GM12872 (cell line): Measurements from ENCODE around the gene GPC5.

Experiments used
- TF ChIP-seq, protein P1 (sequence below): IDR thresholded peaks from 3 replicates; pipeline ENCODE4 v1.5.1; 2011; ENCODE audit warnings: low read depth, mild to moderate bottlenecking, low read length, moderate library complexity; ENCODE audit not compliant: insufficient read depth

The GPC5 gene

GRCh38 chr13:91934354-91934753, 535.9 kb downstream of the GPC5 start:
- TF ChIP-seq, protein P1, sequence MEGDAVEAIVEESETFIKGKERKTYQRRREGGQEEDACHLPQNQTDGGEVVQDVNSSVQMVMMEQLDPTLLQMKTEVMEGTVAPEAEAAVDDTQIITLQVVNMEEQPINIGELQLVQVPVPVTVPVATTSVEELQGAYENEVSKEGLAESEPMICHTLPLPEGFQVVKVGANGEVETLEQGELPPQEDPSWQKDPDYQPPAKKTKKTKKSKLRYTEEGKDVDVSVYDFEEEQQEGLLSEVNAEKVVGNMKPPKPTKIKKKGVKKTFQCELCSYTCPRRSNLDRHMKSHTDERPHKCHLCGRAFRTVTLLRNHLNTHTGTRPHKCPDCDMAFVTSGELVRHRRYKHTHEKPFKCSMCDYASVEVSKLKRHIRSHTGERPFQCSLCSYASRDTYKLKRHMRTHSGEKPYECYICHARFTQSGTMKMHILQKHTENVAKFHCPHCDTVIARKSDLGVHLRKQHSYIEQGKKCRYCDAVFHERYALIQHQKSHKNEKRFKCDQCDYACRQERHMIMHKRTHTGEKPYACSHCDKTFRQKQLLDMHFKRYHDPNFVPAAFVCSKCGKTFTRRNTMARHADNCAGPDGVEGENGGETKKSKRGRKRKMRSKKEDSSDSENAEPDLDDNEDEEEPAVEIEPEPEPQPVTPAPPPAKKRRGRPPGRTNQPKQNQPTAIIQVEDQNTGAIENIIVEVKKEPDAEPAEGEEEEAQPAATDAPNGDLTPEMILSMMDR, result no peak

DNA sequence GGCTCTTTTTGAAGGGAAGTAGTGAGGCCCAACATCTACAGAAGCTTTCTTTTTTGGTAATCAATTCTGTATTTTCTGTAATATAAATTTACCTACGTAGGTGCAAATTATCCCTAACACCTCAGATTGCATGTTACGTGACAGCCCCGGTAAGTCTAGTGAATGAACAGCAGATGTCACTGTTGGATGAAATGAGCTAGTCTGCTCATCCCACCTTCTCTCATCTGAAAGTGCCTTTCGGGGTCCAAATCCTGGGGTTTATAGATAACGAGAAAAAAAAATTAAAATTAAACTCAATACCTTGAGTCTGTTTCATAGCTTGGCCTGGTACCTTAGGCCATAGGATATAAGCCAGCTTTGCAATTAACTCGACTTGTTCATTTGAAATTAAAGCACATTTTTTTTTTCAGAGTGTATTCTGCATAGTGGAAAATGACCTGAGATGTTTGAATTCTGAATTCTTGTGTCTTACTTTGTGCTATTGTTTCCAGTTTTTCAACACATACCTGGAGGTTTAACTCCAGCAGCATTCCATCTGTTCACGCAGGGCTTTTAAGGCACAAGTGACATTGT, 548.2 kb downstream of the GPC5 start:
- TF ChIP-seq, protein P1, result peak; percentile 55; the same call in 2 of the 3 replicates

DNA sequence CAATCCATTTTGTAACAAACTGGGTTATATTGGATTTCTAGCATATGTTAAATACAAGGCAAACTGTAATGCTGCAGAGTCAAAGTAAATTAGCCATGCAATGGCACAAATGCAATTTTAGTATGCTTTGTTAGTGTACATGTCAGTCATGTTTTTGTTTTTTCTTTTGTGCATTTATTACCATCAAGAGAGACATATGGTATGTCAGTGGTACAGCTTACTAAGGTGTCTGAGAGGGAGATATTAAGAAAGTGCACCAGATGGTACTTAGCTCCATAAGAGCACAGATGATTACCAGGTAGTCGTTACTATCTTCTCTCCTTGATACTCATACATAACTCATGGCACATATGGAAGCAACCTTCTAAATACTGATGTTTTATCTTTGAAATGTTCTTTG, 550.3 kb downstream of the GPC5 start:
- TF ChIP-seq, protein P1, result no peak

DNA sequence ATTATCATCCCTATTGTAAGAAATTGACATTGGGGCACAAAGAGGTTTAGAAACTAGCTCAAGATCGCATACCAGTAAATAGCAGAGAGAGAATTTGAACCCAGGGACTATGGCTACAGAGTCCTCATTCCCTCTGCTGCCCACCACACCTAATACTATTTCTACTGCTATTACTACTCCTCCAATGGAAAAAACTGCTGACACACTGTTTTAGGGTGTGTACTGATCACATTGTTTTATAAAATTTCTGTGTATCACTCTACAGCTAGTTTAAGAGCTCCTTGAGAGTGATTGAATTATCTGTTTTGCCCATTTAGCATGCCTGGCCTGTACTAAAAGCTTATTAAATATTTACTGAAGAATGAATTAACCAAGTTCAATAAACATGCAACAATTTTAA, 552.4 kb downstream of the GPC5 start:
- TF ChIP-seq, protein P1, result no peak

DNA sequence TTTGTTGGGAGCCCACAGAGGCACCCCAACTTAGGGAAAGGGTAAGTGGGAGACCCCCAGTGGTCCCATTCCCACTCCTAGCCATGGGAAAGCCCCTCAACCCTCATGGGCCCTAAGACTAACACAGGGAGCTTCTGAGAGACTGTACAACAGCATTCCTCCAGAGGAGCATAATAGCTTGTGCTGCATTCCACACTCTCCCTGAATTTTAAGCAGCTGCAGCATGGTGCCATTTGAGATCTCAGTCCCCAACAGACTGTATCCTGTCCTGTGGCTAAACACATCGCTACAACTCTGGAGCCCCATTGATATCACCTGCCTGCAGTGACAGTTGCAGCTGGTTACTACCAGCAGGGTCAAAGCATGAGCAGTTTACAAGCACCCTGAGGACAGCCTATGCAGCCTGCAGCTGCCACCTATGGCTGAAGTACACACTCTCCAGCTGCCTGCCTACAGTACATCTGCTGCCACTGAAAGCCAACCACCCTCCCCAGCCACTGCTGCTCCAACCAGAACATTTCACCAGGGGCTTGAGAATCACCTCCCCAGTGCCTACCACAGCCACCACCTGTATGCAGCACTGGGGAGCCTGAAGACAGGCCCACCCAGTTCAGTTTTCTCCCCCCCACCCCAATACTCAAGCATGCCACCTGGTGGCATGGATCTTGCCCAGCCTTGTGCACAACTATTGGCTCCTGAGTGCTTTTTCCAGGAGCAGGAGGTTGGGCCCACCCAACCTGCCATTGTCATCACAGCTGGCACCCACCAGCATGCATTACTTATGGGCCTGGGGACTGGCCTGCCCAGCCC, 557.3 kb downstream of the GPC5 start:
- TF ChIP-seq, protein P1, result no peak

GRCh38 chr13:91960947-91961346, 562.5 kb downstream of the GPC5 start:
- TF ChIP-seq, protein P1, result no peak

DNA sequence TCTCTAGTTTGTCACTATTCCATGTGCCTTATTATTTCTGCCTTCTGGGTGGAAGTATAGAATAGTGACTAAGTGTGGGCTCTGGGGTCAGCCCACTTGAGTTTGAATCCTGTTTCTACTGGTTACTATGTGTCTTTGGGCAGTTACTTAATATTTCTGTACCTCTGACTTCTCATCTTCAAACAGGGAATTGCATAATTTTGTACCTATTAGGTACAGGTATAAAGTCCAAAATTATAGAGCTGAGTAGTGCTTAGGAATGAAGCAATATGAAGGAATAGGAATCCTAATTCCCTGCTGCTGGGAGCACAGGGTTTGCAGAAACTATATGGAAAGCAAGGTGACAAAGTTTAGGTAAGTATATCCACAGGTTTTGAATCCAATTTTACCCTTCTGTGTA, 564.5 kb downstream of the GPC5 start:
- TF ChIP-seq, protein P1, result no peak
